GM12878 (cell line): ENCODE results near the gene TRIM54. TPM values are rescaled to one million over a fixed set of nuclear protein-coding genes. Genes with fewer than 3 reads are reported as not detected.

Experiments used
- BMI1 ChIP-seq: fragments of 450-650 bp; IDR thresholded peaks from 2 replicates; pipeline ENCODE4 v1.6.1; 2016; ENCODE audit warnings: mild to moderate bottlenecking, moderate library complexity, borderline replicate concordance
- FOXM1 ChIP-seq: IDR thresholded peaks from 2 replicates; pipeline ENCODE4 v1.6.1; 2012; ENCODE audit warnings: low read depth, mild to moderate bottlenecking, inconsistent platforms, low read length, moderate library complexity
- GABPA ChIP-seq: IDR thresholded peaks from 2 replicates; pipeline ENCODE4 v1.6.1; 2014; ENCODE audit warnings: antibody characterized with exemption, low read depth, mild to moderate bottlenecking, inconsistent platforms
- MXI1 ChIP-seq: fragments of 150-350 bp; IDR thresholded peaks from 2 replicates; pipeline ENCODE4 v1.6.1; 2011; ENCODE audit warnings: low read depth, mild to moderate bottlenecking, inconsistent platforms, low read length, improper control_type of control experiment
- NR2F1 ChIP-seq: fragments of 450-650 bp; conservative IDR thresholded peaks from 2 replicates; pipeline ENCODE4 v1.6.1; 2017; ENCODE audit warnings: mild to moderate bottlenecking
- NRF1 ChIP-seq: conservative IDR thresholded peaks from 2 replicates; pipeline ENCODE4 v1.6.1; 2011; ENCODE audit warnings: mild to moderate bottlenecking, low read depth, low read length, improper control_type of control experiment
- PAX5 ChIP-seq: IDR thresholded peaks from 2 replicates; pipeline ENCODE4 v1.6.1; 2011; ENCODE audit warnings: low read depth, low read length, borderline replicate concordance
- PRDM15 ChIP-seq: fragments of 450-650 bp; formaldehyde crosslinking; IDR thresholded peaks from 2 replicates; pipeline ENCODE4 v1.4.0; 2020; ENCODE audit warnings: mild to moderate bottlenecking, moderate library complexity
- RB1 ChIP-seq: fragments of 450-650 bp; formaldehyde crosslinking; IDR thresholded peaks from 2 replicates; pipeline ENCODE4 v1.6.1; 2017; ENCODE audit warnings: mild to moderate bottlenecking, borderline replicate concordance
- SKIL ChIP-seq: fragments of 450-650 bp; IDR thresholded peaks from 2 replicates; pipeline ENCODE4 v1.6.1; 2017; ENCODE audit warnings: mild to moderate bottlenecking, low read depth, inconsistent platforms; ENCODE audit not compliant: poor library complexity, severe bottlenecking
- SREBF1 ChIP-seq: IDR thresholded peaks from 2 replicates; pipeline ENCODE4 v1.6.1; 2012; ENCODE audit warnings: mild to moderate bottlenecking, low read length
- SUPT20H ChIP-seq: IDR thresholded peaks from 2 replicates; pipeline ENCODE4 v1.6.1; 2011; ENCODE audit warnings: low read depth, mild to moderate bottlenecking, low read length, moderate library complexity, borderline replicate concordance; ENCODE audit not compliant: control insufficient read depth
- TCF12 ChIP-seq: IDR thresholded peaks from 2 replicates; pipeline ENCODE4 v1.6.1; 2011; ENCODE audit warnings: low read depth, mild to moderate bottlenecking, low read length
- USF2 ChIP-seq: IDR thresholded peaks from 2 replicates; pipeline ENCODE4 v1.6.1; 2011; ENCODE audit warnings: low read depth, low read length, improper control_type of control experiment, borderline replicate concordance
- ZNF207 ChIP-seq: fragments of 450-650 bp; IDR thresholded peaks from 2 replicates; pipeline ENCODE4 v1.6.1; 2014; ENCODE audit warnings: antibody characterized with exemption, mild to moderate bottlenecking, borderline replicate concordance
- ZNF592 ChIP-seq: fragments of 450-650 bp; IDR thresholded peaks from 2 replicates; pipeline ENCODE4 v1.6.1; 2017; ENCODE audit warnings: mild to moderate bottlenecking, moderate library complexity
- polyA plus RNA-seq, 11 experiments: library from polyadenylated mRNA; depleted of rRNA in 4 of 11; unstranded in 6 of 11; stranded (reverse) in 5 of 11; fragments of >200 nt; fragmentation: Nextera tagmentation in 4 of 11; fragmentation: Illumina TruSeq in 1 of 11; extraction: Ambion mirVana in 4 of 11; extraction: Trizol in 1 of 11; gene quantifications; 1 replicate in 1 of 11; 2 replicates in 10 of 11; pipeline versions ENCODE4 v1.2.1 to v1.2.3, GENCODE V29; 2011 to 2016; ENCODE audit warnings: inconsistent platforms in 2 of 11, missing spikeins in 2 of 11, low read depth in 1 of 11
- total RNA-seq, 4 experiments: library from RNA; depleted of rRNA in 3 of 4; stranded (reverse); fragments of >200 nt in 3 of 4; fragmentation: Illumina TruSeq in 1 of 4; extraction: Trizol in 1 of 4; gene quantifications; 2 replicates each; pipeline versions ENCODE4 v1.2.1 to v1.2.3, GENCODE V29; 2013 to 2021

Gene TRIM54
- total and polyA plus RNA-seq, 10 of the 15 experiments (the other 5 are each of a cell fraction or from before 2014, with no cell fraction given): 0.03 to 0.08 TPM; not detected in 8

GRCh38 chr2:27322766-27323595 is 40.8 kb downstream of the TRIM54 start, which contains the start of gene MPV17 (continued):
- TF ChIP-seq ZNF592 (no peak), PRDM15 (no peak), NRF1 (no peak), SREBF1 (no peak), SUPT20H (no peak), GABPA (peak; percentile 91), BMI1 (no peak), TCF12 (no peak), RB1 (no peak), NR2F1 (no peak; the same call in 1 of the 2 replicates), FOXM1 (no peak; the same call in 1 of the 2 replicates), PAX5 (no peak; the same call in 1 of the 2 replicates), MXI1 (peak; percentile 93), ZNF207 (0 out of 2 replicates have a peak, but pooled peaks have one; percentile 29), SKIL (no peak), USF2 (peak; percentile 92)
